Measurements from ENCODE around the gene SLC8A2.

The SLC8A2 gene

DNA sequence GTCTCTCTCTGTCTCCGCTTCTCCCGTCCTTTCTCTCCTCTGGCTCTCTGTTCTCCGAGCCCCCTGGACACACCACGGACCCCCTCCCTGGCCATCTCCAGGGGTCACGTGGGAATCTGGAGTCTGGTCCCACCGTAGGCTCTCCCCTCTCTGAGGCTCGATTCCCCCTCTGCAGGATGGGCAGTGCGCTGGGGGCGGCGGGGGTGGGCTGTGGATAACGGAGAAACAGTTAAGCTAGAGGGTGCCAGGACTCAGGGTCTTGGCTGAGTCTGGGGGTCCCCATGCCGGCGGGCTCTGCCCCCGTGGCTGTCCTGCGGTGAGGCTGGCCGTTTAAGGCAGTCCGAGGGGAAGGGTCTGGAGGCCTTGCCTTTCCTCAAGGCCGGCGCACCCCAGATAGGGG is 51.9 kb downstream of the SLC8A2 start:
- Histone ChIP-seq H3K4me1 (ENCODE audit: control insufficient read depth in 1 of 2, insufficient read depth in 2 of 2, low read length in 2 of 2) (peaks cover 0 to 11% of the 10 kb centered on the region in 2 experiments), H3K79me1 (ENCODE audit: low read length) (no peaks in the 10 kb centered on the region), H3K18ac (ENCODE audit: low read length) (no peak overlapping the region), H2BK12ac (ENCODE audit: low read length) (no peak overlapping the region), H2AFZ (ENCODE audit: insufficient read depth, low read length, poor library complexity) (no peak overlapping the region), H4K8ac (ENCODE audit: low read depth, low read length) (no peak overlapping the region), H3K4me2 (ENCODE audit: low read length) (peak overlapping the region; percentile 29), H2AK5ac (ENCODE audit: low read length) (no peak overlapping the region), H3K14ac (ENCODE audit: low read length) (no peak overlapping the region), H3K4ac (ENCODE audit: low read depth, low read length) (no peak overlapping the region), H3K9me3 (ENCODE audit: insufficient read depth, low read depth, low read length) (peaks cover 3% of the 10 kb centered on the region), H3K27me3 (ENCODE audit: insufficient read depth, low read length) (peaks cover 69% of the 10 kb centered on the region), H3K79me2 (ENCODE audit: control insufficient read depth, insufficient read depth, low read length, poor library complexity) (no peaks in the 10 kb centered on the region), H3K9ac (ENCODE audit: low read length) (no peak overlapping the region), H3K36me3 (ENCODE audit: control insufficient read depth in 1 of 2, insufficient read depth in 2 of 2, low read length in 2 of 2) (no peaks in the 10 kb centered on the region), H3K27ac (ENCODE audit: low read depth, low read length) (no peak overlapping the region), H3K23ac (ENCODE audit: low read length) (no peak overlapping the region), H2BK120ac (ENCODE audit: insufficient read depth, low read length, poor library complexity) (no peak overlapping the region), H2BK5ac (ENCODE audit: low read depth, low read length, poor library complexity) (no peak overlapping the region), H3K4me3 (ENCODE audit: low read depth, low read length) (no peak overlapping the region), H4K91ac (ENCODE audit: low read depth, low read length) (no peak overlapping the region), H4K12ac (ENCODE audit: low read depth, low read length) (no peak overlapping the region)
- no CpG with 5 or more reads among the region's 19 CpGs for WGBS (ENCODE audit: extremely low coverage, insufficient coverage, insufficient read length)
- DNase-seq = no peak

DNA sequence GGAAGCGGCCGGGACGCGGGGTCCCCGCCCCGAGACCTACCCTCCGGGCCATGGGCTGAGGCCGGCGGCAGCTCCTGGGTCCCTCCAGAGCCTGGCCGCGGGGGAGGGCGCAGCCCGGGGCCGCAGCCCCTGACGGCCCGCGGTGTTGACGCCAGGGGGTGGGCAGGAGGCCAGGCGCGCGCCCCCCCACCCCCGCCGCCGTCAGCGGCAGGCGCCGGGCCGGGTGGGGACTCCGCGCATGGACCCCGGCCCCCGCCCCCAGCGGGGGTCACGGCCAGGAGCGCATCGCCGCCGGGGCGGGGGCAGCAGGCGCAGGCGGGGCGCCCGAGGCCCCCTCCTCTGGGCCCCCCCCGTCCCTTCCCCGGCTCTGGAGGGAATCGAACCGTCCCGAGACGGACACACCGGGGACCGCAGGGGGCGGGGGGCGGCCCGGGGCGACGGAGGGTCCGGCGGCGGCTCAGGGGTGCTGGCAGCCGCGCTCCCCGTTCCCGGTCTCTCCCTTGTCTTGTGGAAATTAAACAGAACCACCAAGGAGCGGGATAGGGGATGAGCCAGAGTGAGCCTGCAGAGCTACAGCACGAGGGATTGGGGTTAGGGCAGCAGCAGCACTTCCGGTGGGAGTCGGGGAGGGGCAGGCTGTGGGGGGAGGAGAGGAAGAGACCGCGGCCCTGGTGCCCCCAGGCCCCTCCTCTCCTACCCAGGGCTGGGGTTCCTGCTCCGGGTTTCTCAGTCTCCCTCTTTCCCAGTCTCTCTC is 52.5 kb downstream of the SLC8A2 start, which contains the start of gene MEIS3:
MEIS3 (minus strand) TSS at position 498 of the 754 bp plus-strand sequence; CDS start at position 52, 446 bp downstream.
- Histone ChIP-seq H3K4me2 (ENCODE audit: low read length) (peak within 1 kb of the TSS; percentile 42), H3K79me1 (ENCODE audit: low read length) (no peaks in the 10 kb centered on the region), H4K12ac (ENCODE audit: low read depth, low read length) (no peak within 1 kb of the TSS), H3K36me3 (ENCODE audit: control insufficient read depth in 1 of 2, insufficient read depth in 2 of 2, low read length in 2 of 2) (no peaks in the 10 kb centered on the region), H3K79me2 (ENCODE audit: control insufficient read depth, insufficient read depth, low read length, poor library complexity) (no peaks in the 10 kb centered on the region), H2AK5ac (ENCODE audit: low read length) (no peak within 1 kb of the TSS), H4K91ac (ENCODE audit: low read depth, low read length) (no peak within 1 kb of the TSS), H2AFZ (ENCODE audit: insufficient read depth, low read length, poor library complexity) (no peak within 1 kb of the TSS), H4K8ac (ENCODE audit: low read depth, low read length) (no peak within 1 kb of the TSS), H3K23ac (ENCODE audit: low read length) (no peak within 1 kb of the TSS), H3K4me1 (ENCODE audit: control insufficient read depth in 1 of 2, insufficient read depth in 2 of 2, low read length in 2 of 2) (peaks cover 0 to 11% of the 10 kb centered on the region in 2 experiments), H3K27ac (ENCODE audit: low read depth, low read length) (no peak within 1 kb of the TSS), H2BK12ac (ENCODE audit: low read length) (no peak within 1 kb of the TSS), H3K9ac (ENCODE audit: low read length) (no peak within 1 kb of the TSS), H3K14ac (ENCODE audit: low read length) (no peak within 1 kb of the TSS), H3K9me3 (ENCODE audit: insufficient read depth, low read depth, low read length) (peaks cover 3% of the 10 kb centered on the region), H3K4me3 (ENCODE audit: low read depth, low read length) (no peak within 1 kb of the TSS), H2BK5ac (ENCODE audit: low read depth, low read length, poor library complexity) (no peak within 1 kb of the TSS), H3K18ac (ENCODE audit: low read length) (no peak within 1 kb of the TSS), H2BK120ac (ENCODE audit: insufficient read depth, low read length, poor library complexity) (no peak within 1 kb of the TSS), H3K4ac (ENCODE audit: low read depth, low read length) (no peak within 1 kb of the TSS), H3K27me3 (ENCODE audit: insufficient read depth, low read length) (peaks cover 69% of the 10 kb centered on the region)
- no peak for DNase-seq
- no CpG with 5 or more reads among the region's 70 CpGs for WGBS (ENCODE audit: extremely low coverage, insufficient coverage, insufficient read length)

DNA sequence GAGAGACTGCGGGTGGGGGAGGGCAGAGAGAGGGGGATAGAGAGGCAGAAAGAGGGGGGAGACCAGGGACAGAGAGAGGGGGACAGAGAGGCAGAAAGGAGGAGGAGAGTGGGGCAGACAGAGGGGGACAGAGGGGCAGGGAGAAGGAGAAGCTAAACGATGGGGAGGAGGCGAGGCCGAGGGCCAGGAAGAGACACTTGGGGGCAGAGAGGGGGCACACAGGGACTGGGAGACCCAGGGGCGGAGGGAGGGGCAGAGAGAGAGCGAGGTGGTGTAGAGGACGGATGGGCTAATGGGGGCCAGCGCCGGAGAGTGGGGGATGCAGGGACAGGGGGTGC is 53.0 kb downstream of the SLC8A2 start:
- no peak overlapping the region for H2AK5ac ChIP-seq (ENCODE audit: low read length)
- H3K4me1 ChIP-seq (ENCODE audit: control insufficient read depth in 1 of 2, insufficient read depth in 2 of 2, low read length in 2 of 2) = peaks cover 0 to 11% of the 10 kb centered on the region in 2 experiments
- H2BK12ac ChIP-seq (ENCODE audit: low read length) = no peak overlapping the region
- no CpG with 5 or more reads among the region's 9 CpGs for WGBS (ENCODE audit: extremely low coverage, insufficient coverage, insufficient read length)
- no peak overlapping the region for H3K4ac ChIP-seq (ENCODE audit: low read depth, low read length)
- H4K91ac ChIP-seq (ENCODE audit: low read depth, low read length) = no peak overlapping the region
- peaks cover 69% of the 10 kb centered on the region for H3K27me3 ChIP-seq (ENCODE audit: insufficient read depth, low read length)
- H3K14ac ChIP-seq (ENCODE audit: low read length) = no peak overlapping the region
- H3K4me3 ChIP-seq (ENCODE audit: low read depth, low read length) = no peak overlapping the region
- DNase-seq = no peak
- no peaks in the 10 kb centered on the region for H3K79me2 ChIP-seq (ENCODE audit: control insufficient read depth, insufficient read depth, low read length, poor library complexity)
- no peak overlapping the region for H4K8ac ChIP-seq (ENCODE audit: low read depth, low read length)
- H3K79me1 ChIP-seq (ENCODE audit: low read length) = no peaks in the 10 kb centered on the region
- no peak overlapping the region for H2BK5ac ChIP-seq (ENCODE audit: low read depth, low read length, poor library complexity)
- no peaks in the 10 kb centered on the region for H3K36me3 ChIP-seq (ENCODE audit: control insufficient read depth in 1 of 2, insufficient read depth in 2 of 2, low read length in 2 of 2)
- no peak overlapping the region for H2BK120ac ChIP-seq (ENCODE audit: insufficient read depth, low read length, poor library complexity)
- peak overlapping the region; percentile 42 for H3K4me2 ChIP-seq (ENCODE audit: low read length)
- H3K23ac ChIP-seq (ENCODE audit: low read length) = no peak overlapping the region
- H3K9ac ChIP-seq (ENCODE audit: low read length) = no peak overlapping the region
- no peak overlapping the region for H4K12ac ChIP-seq (ENCODE audit: low read depth, low read length)
- H3K27ac ChIP-seq (ENCODE audit: low read depth, low read length) = no peak overlapping the region
- H2AFZ ChIP-seq (ENCODE audit: insufficient read depth, low read length, poor library complexity) = no peak overlapping the region
- H3K9me3 ChIP-seq (ENCODE audit: insufficient read depth, low read depth, low read length) = peaks cover 3% of the 10 kb centered on the region
- H3K18ac ChIP-seq (ENCODE audit: low read length) = no peak overlapping the region

DNA sequence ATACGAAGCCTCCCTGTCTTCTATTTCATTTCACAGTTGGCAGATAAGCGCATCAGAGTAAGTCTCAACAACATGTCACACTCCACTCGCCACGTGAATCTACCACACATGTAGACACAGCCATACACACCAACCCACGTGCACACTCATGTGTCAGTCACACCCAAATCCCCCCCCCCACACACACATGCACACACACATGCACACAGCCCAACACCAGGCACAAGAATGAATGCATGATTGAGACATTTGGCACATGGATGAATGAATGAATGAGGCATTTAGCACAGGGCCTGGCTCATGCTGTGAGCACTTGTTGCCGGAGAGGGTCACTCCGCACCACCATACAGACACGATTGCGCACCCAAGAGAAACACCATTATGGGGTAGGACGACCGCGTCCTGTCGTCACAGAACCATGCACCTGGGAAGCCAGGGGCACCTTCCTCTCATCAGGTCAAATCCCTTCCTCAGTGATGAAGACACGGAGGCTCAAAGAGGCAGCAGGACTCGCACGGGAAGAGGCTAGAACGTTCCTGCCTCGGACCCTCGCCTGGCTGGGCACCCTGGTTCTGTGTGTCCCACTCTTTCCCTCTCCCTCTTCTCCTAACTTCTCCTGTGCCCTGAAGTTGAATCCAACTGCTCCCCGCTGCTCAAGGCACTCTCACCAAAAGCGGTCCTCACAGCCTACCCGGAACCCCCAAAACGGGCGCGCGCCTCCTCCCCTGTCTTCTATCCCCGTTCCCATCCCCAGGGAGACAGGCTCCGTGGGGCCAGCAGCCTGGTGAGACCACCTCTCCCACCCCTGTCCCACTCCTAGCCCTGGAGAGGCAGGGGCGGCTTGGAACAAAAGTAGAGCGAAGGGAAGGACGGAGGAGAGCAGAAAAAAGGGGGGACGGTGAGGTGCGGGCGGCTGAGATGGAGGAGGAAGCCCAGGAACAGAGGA is 53.7 kb downstream of the SLC8A2 start:
- H2BK120ac ChIP-seq (ENCODE audit: insufficient read depth, low read length, poor library complexity) = no peak overlapping the region
- peaks cover 66% of the 10 kb centered on the region for H3K27me3 ChIP-seq (ENCODE audit: insufficient read depth, low read length)
- H3K18ac ChIP-seq (ENCODE audit: low read length) = no peak overlapping the region
- no peak overlapping the region for H3K14ac ChIP-seq (ENCODE audit: low read length)
- H3K4ac ChIP-seq (ENCODE audit: low read depth, low read length) = no peak overlapping the region
- H3K9ac ChIP-seq (ENCODE audit: low read length) = peak overlapping the region; percentile 8
- DNase-seq = peak in 1 of 2 donors; percentile 6
- no peak overlapping the region for H4K8ac ChIP-seq (ENCODE audit: low read depth, low read length)
- no peaks in the 10 kb centered on the region for H3K36me3 ChIP-seq (ENCODE audit: control insufficient read depth in 1 of 2, insufficient read depth in 2 of 2, low read length in 2 of 2)
- no peak overlapping the region for H3K27ac ChIP-seq (ENCODE audit: low read depth, low read length)
- no CpG with 5 or more reads among the region's 34 CpGs for WGBS (ENCODE audit: extremely low coverage, insufficient coverage, insufficient read length)
- no peak overlapping the region for H4K12ac ChIP-seq (ENCODE audit: low read depth, low read length)
- H3K79me2 ChIP-seq (ENCODE audit: control insufficient read depth, insufficient read depth, low read length, poor library complexity) = no peaks in the 10 kb centered on the region
- H2AFZ ChIP-seq (ENCODE audit: insufficient read depth, low read length, poor library complexity) = no peak overlapping the region
- peaks cover 0 to 11% of the 10 kb centered on the region in 2 experiments for H3K4me1 ChIP-seq (ENCODE audit: control insufficient read depth in 1 of 2, insufficient read depth in 2 of 2, low read length in 2 of 2)
- H3K9me3 ChIP-seq (ENCODE audit: insufficient read depth, low read depth, low read length) = peaks cover 3% of the 10 kb centered on the region
- no peak overlapping the region for H2BK5ac ChIP-seq (ENCODE audit: low read depth, low read length, poor library complexity)
- H4K91ac ChIP-seq (ENCODE audit: low read depth, low read length) = no peak overlapping the region
- no peak overlapping the region for H3K4me3 ChIP-seq (ENCODE audit: low read depth, low read length)
- no peak overlapping the region for H2BK12ac ChIP-seq (ENCODE audit: low read length)
- H3K4me2 ChIP-seq (ENCODE audit: low read length) = no peak overlapping the region
- H3K79me1 ChIP-seq (ENCODE audit: low read length) = no peaks in the 10 kb centered on the region
- no peak overlapping the region for H2AK5ac ChIP-seq (ENCODE audit: low read length)
- no peak overlapping the region for H3K23ac ChIP-seq (ENCODE audit: low read length)
